Measurements from ENCODE around the gene ABCG1. TPM values are rescaled to one million over a fixed set of nuclear protein-coding genes. Genes with fewer than 3 reads are reported as not detected.

ABCG1 gene
- total RNA-seq, 1 donor from 2014 or later: 138 TPM

DNA sequence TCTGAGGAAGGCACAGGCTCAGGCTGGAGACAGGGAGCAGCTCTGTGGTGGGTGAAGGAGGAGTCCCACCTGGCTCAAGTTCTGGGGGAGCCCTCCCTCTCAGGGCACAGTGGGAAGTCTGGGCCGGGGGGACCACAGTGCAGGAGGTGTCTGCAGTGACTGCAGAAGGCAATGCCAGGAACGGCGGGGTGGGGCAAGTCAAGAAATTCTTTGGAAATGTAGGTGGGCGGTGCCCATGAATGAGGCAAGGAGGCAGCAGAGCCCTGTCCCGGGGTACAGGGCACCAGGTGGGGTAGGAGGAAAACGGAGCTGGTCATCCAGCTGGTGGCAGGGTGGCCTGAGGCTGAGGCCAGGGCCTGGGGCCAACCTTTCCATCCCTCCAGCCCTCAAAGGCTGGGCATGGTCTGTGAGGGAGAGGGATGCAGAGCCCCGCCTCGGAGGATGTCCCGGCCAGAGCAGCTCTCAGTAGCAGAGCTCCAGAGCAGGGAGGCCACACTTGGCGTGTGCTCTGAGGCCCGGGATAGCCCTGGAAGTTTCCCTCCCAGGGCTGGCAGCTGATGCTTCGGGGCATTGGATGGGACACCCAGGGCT, 91.6 kb downstream of the ABCG1 start:
- FAIRE-seq: no peak
- no peaks in the 10 kb centered on the region for H3K36me3 ChIP-seq (ENCODE audit: control insufficient read depth, insufficient read depth, low read length)
- no peak overlapping the region for H3K4me3 ChIP-seq (ENCODE audit: low read depth, low read length)
- no peaks in the 10 kb centered on the region for H3K27me3 ChIP-seq (ENCODE audit: control insufficient read depth, insufficient read depth, low read length)
- TF ChIP-seq, protein P1, sequence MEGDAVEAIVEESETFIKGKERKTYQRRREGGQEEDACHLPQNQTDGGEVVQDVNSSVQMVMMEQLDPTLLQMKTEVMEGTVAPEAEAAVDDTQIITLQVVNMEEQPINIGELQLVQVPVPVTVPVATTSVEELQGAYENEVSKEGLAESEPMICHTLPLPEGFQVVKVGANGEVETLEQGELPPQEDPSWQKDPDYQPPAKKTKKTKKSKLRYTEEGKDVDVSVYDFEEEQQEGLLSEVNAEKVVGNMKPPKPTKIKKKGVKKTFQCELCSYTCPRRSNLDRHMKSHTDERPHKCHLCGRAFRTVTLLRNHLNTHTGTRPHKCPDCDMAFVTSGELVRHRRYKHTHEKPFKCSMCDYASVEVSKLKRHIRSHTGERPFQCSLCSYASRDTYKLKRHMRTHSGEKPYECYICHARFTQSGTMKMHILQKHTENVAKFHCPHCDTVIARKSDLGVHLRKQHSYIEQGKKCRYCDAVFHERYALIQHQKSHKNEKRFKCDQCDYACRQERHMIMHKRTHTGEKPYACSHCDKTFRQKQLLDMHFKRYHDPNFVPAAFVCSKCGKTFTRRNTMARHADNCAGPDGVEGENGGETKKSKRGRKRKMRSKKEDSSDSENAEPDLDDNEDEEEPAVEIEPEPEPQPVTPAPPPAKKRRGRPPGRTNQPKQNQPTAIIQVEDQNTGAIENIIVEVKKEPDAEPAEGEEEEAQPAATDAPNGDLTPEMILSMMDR (IDR thresholded peaks at IDR 0.05; ENCODE audit: insufficient read depth, low read length, severe bottlenecking): no peak
- no peak for DNase-seq (ENCODE audit: low read depth)

DNA sequence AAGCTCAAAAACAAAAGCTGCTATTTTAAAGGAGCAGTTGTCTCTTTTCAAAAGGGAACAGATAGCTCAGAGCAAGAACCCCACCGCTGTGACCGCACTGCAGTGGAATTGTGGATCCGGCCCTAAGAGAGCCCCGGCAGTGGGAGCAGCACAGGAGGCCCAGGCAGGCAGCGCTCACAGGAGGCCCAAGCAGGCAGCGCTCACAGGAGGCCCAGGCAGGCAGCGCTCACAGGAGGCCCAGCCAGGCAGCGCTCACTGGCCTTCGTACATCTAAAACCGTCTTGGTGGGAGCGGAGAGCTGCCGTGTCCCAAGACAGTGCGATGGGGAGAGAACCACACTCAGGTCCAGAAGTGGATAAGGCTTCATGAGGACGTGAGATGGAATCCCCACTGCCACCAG, 92.2 kb downstream of the ABCG1 start:
- Histone ChIP-seq H3K36me3 (ENCODE audit: control insufficient read depth, insufficient read depth, low read length) (no peaks in the 10 kb centered on the region), H3K4me3 (ENCODE audit: low read depth, low read length) (no peak overlapping the region), H3K27me3 (ENCODE audit: control insufficient read depth, insufficient read depth, low read length) (no peaks in the 10 kb centered on the region)
- FAIRE-seq (no peak), DNase-seq (ENCODE audit: low read depth) (no peak)
- TF ChIP-seq, protein P1 (IDR thresholded peaks at IDR 0.05; ENCODE audit: insufficient read depth, low read length, severe bottlenecking): no peak

DNA sequence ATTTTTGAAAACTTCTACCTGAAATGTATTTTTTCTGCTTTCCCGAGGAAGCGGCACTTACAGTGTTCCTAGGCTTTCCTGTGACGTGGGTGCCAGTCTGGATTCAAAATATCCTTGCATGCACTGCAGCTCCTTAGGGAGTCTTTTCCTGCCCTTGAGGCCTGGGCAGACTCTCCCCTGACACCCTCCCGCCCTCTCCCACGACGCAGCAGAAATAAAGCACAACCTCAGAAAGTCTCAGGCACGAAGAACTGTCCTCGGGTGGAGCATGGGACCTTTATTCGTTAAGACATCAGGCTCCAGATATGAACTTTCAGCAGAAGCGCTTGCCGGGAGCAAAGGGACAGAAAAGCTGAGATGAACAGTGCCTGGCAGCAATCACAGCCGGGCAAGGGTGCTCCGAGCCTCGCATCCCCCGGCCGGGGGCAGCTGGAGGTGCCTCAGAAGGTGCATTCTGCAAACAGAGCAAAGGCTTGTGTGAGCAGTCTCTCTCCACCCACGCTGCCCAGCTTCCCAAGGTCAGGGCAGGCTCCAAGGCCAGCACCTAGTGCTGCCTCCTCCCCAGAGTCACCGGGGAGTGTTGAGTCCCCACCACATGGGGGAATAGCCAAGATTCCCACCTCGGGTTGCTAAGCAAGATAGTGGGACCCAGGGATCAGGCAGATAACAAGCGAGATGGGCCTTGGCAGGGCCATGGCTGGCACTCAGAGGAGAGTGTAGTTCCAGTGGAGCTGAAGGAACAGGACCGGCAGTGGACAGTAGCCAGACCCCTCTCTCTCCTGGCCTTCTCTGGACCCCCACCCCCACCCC, 93.1 kb downstream of the ABCG1 start:
- Histone ChIP-seq H3K27me3 (ENCODE audit: control insufficient read depth, insufficient read depth, low read length) (no peaks in the 10 kb centered on the region), H3K4me3 (ENCODE audit: low read depth, low read length) (no peak overlapping the region), H3K36me3 (ENCODE audit: control insufficient read depth, insufficient read depth, low read length) (no peaks in the 10 kb centered on the region)
- FAIRE-seq (no peak), DNase-seq (ENCODE audit: low read depth) (no peak)
- TF ChIP-seq, protein P1 (IDR thresholded peaks at IDR 0.05; ENCODE audit: insufficient read depth, low read length, severe bottlenecking): no peak

DNA sequence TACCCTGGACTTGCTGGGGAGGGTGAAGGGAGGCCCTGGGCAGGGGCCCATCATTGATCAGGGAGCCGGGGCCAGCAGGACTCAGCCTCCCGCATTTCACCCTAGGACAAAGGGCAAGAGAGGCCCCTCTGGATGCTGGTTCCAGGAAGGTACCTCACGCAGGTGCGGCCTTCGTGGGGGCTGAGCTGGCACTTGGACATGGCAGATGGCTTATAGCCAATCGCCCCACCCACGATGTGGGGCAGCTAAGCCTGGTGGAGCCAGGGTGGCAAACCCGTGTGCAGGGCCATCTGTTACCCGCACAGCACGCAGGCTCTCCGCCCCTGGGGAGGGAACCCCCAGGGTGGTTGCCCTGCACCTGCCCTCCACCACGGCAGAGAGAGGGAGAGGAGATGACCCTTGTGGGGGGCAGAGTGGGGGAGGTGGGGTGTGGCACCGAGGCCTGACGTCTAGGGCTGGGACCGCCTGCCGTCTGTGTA, 93.7 kb downstream of the ABCG1 start:
- Histone ChIP-seq H3K4me3 (ENCODE audit: low read depth, low read length) (no peak overlapping the region), H3K36me3 (ENCODE audit: control insufficient read depth, insufficient read depth, low read length) (no peaks in the 10 kb centered on the region), H3K27me3 (ENCODE audit: control insufficient read depth, insufficient read depth, low read length) (no peaks in the 10 kb centered on the region)
- FAIRE-seq (no peak), DNase-seq (ENCODE audit: low read depth) (no peak)
- TF ChIP-seq, protein P1 (IDR thresholded peaks at IDR 0.05; ENCODE audit: insufficient read depth, low read length, severe bottlenecking): no peak

DNA sequence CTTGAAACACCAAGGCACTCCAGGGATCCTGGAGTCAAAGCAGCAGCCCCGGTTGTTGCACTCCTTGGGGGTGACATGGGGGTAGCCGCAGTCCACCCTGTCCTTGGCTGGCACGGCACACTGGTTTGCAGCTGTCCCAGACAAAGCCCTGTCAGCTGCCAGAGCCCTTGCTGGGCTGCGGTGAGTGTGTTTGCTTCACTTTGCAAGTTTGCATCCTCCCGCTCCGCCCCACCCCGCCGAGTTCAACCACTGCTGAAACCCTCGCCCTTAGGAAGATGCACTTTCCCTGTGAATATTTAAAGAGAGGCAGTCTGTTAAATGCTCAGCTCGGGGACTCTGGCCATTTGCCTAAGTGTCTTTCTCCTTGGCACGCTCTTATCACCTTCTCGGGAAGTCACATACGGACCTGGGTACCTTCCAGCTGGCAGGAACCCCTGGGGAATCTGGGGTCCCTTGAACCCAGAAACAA, 94.6 kb downstream of the ABCG1 start:
- Histone ChIP-seq H3K27me3 (ENCODE audit: control insufficient read depth, insufficient read depth, low read length) (no peaks in the 10 kb centered on the region), H3K4me3 (ENCODE audit: low read depth, low read length) (no peak overlapping the region), H3K36me3 (ENCODE audit: control insufficient read depth, insufficient read depth, low read length) (no peaks in the 10 kb centered on the region)
- DNase-seq (ENCODE audit: low read depth) (no peak), FAIRE-seq (no peak)
- TF ChIP-seq, protein P1 (IDR thresholded peaks at IDR 0.05; ENCODE audit: insufficient read depth, low read length, severe bottlenecking): no peak
